ENCODE results near the gene BAZ1B.
"Not testable (repeated sequence)": the region's sequence is repeated elsewhere in the genome, so short reads cannot be mapped to it uniquely, and the experiment has no call there.

Gene BAZ1B

DNA sequence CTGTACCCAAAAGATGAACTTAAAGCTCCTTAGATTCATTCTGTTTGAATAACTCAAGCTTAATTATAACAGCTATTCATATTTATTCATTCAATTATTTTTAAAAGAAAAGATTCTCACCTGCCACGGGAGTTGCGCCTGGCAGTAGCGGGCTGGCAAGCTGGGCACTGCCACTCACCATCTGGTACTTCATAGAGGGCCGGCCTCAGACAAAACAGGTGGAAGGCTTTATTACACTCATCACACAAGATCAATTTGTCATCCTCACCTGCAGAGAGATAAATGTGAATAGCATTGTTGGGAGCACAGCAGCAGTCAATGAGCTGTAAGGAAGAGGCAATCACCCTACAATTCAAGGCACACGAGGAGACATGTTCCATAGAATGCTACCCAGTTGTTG is 72.7 kb downstream of the BAZ1B start:
- DNase-seq (ENCODE audit: low read depth in 1 of 2, low spot score in 1 of 2): no peak

DNA sequence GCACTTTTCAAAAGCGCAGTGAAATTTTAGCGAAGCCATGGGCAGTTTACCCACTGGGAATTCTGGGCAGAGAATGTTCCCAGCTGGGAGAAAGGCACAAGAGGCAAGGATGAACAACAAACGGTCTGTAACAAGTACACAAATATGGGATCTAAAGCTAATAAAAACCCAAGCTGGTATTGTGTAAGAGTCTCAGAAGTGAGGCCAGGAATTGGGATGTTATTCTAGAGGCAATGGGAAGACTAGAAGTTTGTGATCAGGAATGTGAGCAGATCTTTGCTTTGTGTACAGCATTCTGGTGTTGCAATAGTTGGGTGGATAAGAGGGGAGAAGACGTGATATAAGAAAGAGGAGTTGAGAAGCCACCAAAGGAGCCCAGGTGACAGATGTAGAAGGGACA is 73.5 kb downstream of the BAZ1B start:
- no peak for DNase-seq (ENCODE audit: low read depth in 1 of 2, low spot score in 1 of 2)

DNA sequence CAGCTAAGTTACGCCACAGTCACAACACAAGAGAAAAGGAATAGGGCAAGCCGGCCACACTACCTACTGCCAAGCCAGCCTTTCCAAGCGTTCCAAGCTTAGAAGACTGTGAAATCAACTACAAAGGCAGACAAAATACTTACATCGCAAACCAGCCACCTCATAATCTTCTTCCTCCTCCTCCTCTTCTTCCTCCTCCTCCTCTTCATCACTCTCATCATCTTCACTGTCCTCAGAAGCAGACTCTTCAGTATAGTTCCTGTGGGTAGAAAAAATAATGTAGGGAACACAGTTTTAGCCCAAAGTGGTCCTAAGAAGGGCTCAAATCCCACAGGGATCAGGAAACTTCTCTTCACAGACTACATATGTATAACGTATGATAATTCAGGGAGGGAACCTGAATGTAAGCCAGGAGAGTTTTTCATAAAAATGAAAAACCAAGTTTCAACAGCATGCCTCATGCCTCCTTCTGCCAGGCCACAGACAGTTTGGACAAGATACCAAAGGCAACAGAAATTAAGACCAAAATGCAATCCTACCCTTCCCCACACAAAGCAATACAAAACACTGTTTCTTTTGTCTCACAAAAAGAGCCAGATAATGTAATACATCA is 74.9 kb downstream of the BAZ1B start:
- no peak for DNase-seq (ENCODE audit: low read depth in 1 of 2, low spot score in 1 of 2)

DNA sequence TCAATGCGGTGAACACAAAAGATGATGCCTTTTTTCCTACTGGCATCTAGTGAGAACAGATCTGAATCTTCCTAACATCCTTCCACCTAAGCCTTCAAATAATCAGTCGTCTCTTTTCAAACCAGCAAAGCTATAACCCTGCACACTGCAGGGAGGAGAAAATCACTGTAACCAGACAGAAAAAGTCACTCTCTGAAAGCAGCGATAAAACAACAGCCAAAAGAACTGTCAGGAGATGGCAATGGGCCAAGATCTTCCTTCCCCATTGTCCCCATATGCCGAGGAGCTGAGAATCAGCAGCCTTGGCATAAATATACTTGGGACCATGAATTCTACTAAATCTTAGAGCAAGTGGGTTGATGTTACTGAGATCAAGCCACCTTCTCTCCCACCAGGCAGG is 75.4 kb downstream of the BAZ1B start:
- no peak for DNase-seq (ENCODE audit: low read depth in 1 of 2, low spot score in 1 of 2)

DNA sequence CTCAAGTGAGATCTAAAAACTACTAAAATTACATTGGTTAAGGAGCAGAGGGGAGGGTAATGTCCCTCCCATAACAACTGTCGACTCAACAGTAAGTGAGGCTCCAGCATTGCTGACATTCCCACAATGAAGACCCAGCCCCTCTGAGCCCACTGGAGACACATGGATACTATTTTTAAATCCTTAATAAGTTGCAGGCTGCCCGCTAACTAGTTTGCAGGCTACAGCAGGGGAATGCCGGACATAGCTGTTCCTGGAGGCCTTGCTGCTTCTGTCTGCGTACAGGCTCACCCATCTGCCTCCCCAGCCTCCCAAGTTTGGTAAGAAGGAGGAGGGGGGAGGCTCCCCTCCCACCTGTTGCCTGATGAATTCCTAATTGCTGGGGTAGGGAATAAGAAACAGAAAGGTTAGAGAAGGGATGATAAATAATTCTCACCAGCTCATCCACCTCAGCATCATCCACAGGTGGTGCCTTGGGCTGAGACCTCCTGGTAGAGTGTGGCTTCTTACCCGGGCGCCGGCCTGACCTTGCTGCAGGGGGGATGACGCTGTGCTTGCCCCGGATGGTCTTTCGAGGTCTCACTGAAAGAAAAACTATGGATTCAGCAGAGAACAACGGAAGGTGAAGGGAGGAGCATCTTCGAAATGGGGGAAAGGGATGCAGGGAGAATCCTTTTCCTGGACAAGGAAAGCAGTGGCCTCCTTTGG is 78.4 kb downstream of the BAZ1B start:
- no peak for DNase-seq (ENCODE audit: low read depth in 1 of 2, low spot score in 1 of 2)

DNA sequence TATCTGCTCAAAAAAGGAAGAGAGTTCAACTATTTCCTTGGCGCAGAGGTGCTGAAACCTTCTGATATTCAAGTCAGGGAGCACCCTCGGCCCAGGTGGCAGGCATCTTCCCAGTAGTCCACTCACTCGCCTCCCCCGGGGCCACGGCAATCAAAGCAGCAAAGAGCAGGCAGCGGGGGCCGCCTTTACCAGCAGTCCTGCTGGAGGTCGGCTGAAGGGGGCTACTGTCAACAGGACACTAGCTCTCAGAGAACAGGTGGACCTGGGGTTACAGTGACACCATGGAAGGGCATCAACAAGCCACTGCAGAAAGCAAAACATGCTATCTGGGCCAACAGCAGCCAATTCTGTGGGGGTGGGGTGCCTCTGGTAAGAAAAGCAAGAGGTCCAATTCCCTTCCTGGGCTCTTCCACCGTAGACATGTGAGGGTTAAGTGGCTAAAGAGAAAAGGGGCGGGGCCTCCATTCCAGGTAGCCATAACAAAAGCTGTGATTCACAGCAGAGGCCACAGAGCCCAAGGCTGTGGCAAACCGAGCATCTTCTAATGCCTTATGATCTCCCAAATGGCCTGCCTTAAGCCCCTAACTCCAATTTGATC is 79.1 kb downstream of the BAZ1B start:
- DNase-seq (ENCODE audit: low read depth in 1 of 2, low spot score in 1 of 2): no peak

DNA sequence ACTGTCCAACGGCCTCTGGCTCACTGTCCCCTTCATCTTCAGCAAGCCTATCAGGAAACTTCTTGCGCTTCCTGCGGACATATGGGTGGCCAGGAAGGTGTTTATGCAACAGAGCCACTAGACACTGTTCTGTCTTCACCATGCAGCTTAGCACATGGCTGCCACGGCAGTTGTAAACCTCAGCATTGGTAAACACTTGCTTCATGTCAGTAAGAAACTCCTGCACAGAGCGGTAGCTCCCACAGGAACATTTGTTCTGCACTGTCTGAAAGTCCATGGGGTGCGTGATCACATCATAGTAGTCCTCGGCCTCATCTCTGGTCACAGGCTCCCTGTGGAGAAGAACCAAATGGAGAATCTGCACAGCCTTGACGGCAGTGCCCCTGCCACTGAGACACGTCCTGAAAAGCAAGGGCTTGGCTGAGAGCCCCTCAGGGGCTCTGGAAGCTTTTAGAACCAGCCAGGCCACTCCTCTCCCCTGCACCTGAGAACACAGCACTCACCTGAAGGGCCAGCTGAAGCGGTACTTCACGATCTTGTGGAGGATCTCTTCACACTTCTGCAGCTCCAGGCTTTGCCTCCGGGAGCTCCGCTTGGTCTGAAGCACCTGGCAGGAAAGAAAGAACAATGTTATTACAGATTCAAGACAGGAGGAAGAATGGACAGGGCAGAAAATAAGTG is 79.7 kb downstream of the BAZ1B start:
- DNase-seq (ENCODE audit: low read depth in 1 of 2, low spot score in 1 of 2): no peak

DNA sequence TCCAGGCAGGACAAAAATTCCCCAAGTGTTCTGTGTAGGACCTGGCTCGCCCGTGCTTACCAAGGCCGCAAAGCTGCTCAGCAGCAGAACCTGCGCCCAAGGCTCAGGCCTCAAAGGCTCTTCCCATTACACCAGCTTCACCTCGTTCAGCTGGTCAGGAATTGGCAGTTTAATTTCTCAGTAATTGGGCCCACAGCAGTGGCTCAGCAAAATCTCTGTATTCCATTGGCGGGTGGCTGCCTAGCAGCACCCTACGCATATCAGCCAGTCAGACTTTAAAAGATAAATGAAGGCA is 82.7 kb downstream of the BAZ1B start:
- DNase-seq (ENCODE audit: low read depth in 1 of 2, low spot score in 1 of 2): no peak

DNA sequence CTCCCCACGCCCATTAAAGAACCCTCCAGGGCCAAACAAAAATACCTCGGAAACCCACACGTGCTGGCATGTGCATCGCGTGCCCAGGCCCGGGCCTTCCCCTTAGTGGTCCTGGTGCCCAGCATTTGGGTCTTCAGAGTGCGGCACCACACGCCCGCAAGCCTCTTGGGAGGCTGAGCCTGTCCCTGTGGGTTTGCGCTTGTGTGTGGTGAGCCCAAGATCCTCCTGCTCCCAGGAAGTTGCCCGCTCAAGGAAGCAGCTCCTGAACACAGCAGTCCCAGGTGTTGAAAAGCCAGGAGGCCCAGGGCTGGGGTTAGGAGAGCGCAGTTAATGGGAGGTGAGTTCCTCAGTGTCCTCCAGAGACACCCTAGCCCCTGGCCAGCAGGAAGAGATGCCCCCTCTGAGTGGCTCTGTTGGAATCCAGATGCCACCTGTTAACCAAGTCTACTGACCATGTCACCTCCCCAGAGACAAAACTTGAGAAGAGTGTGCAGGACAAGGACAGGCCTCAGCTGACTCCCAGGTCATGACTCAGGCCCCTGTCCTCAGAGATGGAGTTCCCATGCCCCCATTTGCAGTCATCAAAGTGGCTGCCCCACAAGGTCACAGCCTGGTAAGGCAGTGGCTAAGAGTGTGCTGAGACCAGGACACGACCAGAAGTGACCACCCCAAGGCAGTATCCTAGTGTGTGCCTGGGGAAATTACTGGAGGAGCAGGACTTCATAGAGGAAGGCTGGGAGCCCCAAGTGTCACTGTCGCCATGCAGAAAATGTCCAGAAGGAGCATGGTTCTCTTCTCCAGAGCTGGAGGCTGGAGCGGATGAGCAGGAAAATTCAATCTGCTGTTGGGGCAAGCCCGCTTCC is 83.3 kb downstream of the BAZ1B start:
- DNase-seq (ENCODE audit: low read depth in 1 of 2, low spot score in 1 of 2): no peak

DNA sequence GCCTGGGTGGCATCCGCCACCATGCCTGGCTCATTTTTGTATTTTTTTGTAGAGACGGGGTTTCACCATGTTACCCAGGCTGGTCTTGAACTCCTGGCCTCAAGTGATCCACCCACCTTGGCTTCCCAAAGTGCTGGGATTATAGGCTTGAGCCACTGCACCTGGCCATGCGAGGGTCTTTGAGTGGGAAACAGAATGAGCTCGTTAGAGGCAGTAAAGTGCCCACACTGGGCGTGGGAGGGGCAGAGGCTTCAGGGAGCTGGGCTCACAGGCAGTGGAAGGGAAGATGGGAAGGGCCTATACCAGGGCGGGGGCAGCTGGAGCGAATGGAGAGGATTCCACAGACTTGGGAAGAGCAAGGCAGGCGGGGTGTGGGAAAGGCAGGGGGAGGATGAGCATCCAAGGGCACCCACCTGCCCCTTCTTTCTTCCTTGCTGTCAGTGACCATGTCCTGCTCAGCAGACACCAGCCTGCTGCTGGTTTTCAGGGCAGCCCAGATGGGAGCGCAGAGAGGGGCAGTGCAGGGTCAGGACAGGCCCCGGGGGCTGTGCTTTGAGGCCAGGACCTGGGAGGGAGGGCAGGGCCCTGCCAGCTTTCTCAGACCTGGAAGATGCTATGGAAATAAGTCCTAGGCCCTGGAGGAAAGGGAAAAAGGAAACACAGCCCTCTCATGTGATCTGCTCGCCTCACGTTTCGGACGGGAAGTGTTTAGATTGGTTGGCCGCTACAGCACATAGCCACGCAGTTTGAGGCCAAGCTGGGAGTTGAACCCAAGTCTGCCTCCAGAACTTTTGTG is 84.3 kb downstream of the BAZ1B start:
- DNase-seq (ENCODE audit: low read depth in 1 of 2, low spot score in 1 of 2): no peak

DNA sequence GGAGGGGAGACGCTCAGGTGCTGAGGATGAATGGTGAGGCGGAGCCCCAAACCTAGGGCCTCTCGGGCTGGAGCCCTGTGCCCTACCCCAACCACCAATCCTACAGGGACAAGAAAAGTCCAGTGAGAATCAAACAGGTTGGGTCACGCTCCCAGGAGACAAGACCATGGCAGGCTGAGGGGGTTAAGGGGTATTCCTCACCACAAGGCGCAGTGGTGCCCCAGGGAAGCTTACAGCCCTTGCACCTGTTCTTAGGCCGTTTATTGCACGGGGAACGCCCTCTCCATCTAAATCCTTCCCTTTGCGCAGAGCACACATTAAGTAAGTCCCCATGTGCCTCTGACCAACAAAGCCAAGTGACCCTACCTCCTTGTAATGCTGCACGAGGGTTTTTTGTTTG is 85.0 kb downstream of the BAZ1B start:
- no peak for DNase-seq (ENCODE audit: low read depth in 1 of 2, low spot score in 1 of 2)

DNA sequence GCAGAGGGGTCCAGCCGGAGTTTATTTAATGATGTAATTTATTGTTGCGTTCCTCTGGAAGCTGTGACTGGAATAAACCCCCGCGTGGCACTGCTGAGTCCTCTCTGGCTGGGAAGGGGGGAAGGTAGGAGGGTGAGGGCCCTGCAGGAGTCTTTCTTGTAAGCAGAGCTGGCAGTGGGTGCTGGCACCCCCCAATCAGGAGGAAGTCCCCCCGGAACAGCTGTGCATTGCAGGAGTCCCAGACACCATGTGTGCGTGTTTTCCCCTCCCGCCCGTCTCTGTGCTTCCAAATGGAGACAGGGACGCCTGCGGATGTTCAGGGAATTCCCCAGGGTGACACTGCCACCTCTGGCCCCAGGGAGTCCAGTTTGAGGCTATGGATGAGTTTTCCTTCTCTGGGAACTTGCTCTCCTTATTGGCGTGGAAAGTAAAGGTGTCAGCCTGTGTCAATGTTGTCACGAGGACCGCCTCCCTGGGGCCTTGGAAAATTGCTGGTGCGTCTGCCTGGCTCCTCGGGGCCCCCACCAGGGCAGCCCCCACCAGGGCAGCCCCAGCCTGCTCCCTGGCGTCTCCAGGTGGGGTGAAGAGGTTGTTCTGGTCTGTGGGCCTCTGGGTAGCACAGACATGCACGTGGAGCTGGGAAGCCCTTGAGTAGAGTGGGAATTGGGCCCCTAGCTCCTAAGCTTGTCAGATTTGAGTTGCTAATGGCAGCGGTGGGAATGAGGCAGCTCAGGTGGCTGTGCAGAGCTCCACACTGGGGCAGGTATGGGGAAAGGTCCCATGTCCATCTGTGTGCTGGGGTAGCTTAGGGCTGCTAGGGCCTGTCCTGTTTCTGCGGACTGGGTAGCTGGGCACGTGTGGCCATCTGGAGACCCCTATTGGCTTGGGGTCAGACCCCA is 85.8 kb downstream of the BAZ1B start:
- DNase-seq (ENCODE audit: low read depth in 1 of 2, low spot score in 1 of 2): no peak

DNA sequence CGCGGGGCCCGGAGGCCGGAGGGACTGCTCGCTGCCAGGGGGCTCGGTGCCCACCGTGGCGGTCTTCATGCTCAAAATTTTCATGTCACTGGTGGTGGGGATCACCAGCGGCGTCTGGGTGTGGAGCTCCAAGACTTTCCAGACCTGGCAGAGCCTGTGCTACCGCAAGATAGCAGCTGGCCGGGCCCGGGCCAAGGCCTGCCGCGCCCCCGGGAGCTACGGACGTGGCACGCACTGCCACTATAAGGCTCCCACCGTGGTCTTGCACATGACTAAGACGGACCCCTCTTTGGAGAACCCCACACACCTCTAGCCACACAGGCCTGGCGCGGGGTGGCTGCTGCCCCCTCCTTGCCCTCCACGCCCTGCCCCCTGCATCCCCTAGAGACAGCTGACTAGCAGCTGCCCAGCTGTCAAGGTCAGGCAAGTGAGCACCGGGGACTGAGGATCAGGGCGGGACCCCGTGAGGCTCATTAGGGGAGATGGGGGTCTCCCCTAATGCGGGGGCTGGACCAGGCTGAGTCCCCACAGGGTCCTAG is 86.6 kb downstream of the BAZ1B start:
- DNase-seq (ENCODE audit: low read depth in 1 of 2, low spot score in 1 of 2): no peak

DNA sequence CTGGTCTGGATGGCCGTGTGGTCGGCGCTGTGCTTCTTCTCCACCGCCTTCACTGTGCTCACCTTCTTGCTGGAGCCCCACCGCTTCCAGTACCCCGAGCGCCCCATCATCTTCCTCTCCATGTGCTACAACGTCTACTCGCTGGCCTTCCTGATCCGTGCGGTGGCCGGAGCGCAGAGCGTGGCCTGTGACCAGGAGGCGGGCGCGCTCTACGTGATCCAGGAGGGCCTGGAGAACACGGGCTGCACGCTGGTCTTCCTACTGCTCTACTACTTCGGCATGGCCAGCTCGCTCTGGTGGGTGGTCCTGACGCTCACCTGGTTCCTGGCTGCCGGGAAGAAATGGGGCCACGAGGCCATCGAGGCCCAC is 87.4 kb downstream of the BAZ1B start:
- no peak for DNase-seq (ENCODE audit: low read depth in 1 of 2, low spot score in 1 of 2)

DNA sequence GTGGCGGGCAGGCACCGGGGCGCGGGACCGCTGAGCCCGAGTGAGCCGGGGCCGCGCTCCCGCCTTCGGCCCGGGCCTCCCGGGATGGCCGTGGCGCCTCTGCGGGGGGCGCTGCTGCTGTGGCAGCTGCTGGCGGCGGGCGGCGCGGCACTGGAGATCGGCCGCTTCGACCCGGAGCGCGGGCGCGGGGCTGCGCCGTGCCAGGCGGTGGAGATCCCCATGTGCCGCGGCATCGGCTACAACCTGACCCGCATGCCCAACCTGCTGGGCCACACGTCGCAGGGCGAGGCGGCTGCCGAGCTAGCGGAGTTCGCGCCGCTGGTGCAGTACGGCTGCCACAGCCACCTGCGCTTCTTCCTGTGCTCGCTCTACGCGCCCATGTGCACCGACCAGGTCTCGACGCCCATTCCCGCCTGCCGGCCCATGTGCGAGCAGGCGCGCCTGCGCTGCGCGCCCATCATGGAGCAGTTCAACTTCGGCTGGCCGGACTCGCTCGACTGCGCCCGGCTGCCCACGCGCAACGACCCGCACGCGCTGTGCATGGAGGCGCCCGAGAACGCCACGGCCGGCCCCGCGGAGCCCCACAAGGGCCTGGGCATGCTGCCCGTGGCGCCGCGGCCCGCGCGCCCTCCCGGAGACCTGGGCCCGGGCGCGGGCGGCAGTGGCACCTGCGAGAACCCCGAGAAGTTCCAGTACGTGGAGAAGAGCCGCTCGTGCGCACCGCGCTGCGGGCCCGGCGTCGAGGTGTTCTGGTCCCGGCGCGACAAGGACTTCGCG is 88.0 kb downstream of the BAZ1B start:
- no peak for DNase-seq (ENCODE audit: low read depth in 1 of 2, low spot score in 1 of 2)

DNA sequence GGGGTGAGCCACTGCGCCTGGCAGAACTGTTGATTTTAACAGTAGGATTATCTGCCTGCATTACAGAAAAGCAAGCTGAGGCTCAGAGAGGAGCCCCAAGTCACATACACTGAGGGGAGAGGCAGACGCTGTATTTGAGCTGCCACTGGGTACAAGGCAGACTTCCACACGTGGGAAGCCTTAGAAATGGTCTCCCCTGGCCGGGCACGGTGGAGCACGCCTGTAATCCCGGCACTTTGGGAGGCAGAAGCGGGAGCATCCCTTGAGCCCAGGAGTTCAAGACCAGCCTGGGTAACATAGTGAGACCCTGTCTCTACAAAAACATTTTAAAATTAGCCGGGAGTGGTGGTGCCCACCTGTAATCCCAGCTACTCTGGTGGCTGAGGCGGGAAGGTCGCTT is 89.4 kb downstream of the BAZ1B start:
- DNase-seq (ENCODE audit: low read depth in 1 of 2, low spot score in 1 of 2): no peak

DNA sequence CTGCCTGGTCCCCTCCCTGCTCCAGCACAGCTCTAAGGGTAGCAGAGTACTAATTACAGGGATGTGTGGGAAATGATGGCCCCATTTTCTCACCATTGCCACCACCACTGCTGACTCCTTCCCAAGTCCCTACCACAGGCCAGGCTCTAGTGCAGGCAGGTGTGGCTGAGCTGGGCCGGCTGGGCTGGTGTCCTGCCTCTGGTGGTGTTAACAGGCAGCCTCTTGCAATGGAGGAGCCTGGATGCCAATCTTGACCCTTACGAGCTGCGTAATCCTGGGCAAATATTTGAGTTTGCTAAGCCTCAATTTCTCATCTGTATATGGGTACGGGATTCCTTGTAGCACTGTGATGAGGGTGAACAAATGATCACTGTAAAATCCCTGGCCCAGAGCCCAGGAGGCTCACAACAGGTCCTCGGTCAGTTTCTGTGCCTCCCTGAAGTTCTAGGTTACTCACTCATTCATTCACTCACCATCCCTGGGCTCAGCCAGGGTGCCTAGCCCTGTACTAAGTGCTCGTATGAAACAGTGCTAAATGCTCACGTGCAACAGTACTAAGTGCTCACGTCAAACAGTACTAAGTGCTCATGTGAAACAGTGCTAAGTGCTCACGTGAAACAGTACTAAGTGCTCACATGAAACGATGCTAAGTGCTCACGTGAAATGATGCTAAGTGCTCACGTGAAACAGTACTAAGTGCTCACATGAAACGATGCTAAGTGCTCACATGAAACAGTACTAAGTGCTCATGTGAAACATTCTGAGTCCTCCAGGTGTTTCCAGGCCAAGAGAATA is 90.9 kb downstream of the BAZ1B start:
- no peak for DNase-seq (ENCODE audit: low read depth in 1 of 2, low spot score in 1 of 2)

DNA sequence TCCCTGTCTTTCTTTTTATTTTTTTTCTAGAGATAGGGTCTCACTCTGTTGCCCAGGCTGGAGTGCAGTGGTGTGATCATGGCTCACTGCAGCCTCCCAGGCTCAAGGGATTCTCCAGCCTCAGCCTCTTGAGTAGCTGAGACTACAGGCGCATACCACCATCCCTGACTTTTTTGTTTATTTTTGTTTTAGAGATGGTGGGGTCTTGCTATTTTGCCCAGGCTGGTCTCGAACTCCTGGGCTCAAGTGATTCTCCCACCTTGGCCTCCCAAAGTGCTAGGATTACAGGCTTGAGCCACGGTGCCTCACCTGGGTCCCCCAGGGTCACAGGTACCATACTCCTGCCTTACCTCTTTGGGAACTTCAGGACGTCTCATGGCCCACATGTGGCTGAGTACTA is 91.6 kb downstream of the BAZ1B start:
- DNase-seq (ENCODE audit: low read depth in 1 of 2, low spot score in 1 of 2): not testable (repeated sequence)

Data from stimulated activated CD4-positive, alpha-beta T cell treated with anti-CD3 and anti-CD28 coated beads, Interleukin-15, amount 100 ng/mL, for 1 hour (primary cell).